NCI-H345 (cell line): Measurements from ENCODE around the gene CALM1.
A peak's percentile ranks its signal among the peaks of the same experiment; 100 is the strongest.
"Not testable (repeated sequence)": the region's sequence is repeated elsewhere in the genome, so short reads cannot be mapped to it uniquely, and the experiment has no call there.

Experiments used
- DNase-seq: peaks from one replicate; lab custom pipeline; 2025; lab: John Stamatoyannopoulos, UW

Gene CALM1

GRCh38 chr14:90383731-90384542 is 12.9 kb upstream of the CALM1 start:
- peak; percentile 57 for DNase-seq

- no peak for DNase-seq
Observed at GRCh38 chr14:90384543-90384911, 12.3 kb upstream of the CALM1 start.

- no peak for DNase-seq
Observed at GRCh38 chr14:90386321-90386720, 10.5 kb upstream of the CALM1 start.

GRCh38 chr14:90387206-90387760 is 9.5 kb upstream of the CALM1 start:
- DNase-seq: no peak

GRCh38 chr14:90388437-90388836 is 8.4 kb upstream of the CALM1 start:
- no peak for DNase-seq

GRCh38 chr14:90388982-90389381 is 7.8 kb upstream of the CALM1 start:
- DNase-seq: no peak

- DNase-seq: no peak
Observed at GRCh38 chr14:90393966-90394365, 2.9 kb upstream of the CALM1 start.

GRCh38 chr14:90394782-90395181 is 2.0 kb upstream of the CALM1 start:
- not testable (repeated sequence) for DNase-seq

- DNase-seq: peak; percentile 69
Observed at GRCh38 chr14:90397425-90398314, 841 bp downstream of the CALM1 start.

- DNase-seq: peak; percentile 69
Observed at GRCh38 chr14:90398315-90398839, 1.5 kb downstream of the CALM1 start.

GRCh38 chr14:90398841-90399540 is 2.2 kb downstream of the CALM1 start:
- DNase-seq: peak; percentile 10

- DNase-seq: peak; percentile 96
Observed at GRCh38 chr14:90399541-90400444, 3.0 kb downstream of the CALM1 start.

GRCh38 chr14:90400904-90401561 is 4.2 kb downstream of the CALM1 start:
- no peak for DNase-seq

- no peak for DNase-seq
Observed at GRCh38 chr14:90402016-90402415, 5.2 kb downstream of the CALM1 start.

GRCh38 chr14:90403065-90403464 is 6.2 kb downstream of the CALM1 start:
- no peak for DNase-seq

- DNase-seq: no peak
Observed at GRCh38 chr14:90405101-90405500, 8.3 kb downstream of the CALM1 start.

- peak; percentile 33 for DNase-seq
Observed at GRCh38 chr14:90405755-90406154, 8.9 kb downstream of the CALM1 start.

GRCh38 chr14:90406384-90406798 is 9.6 kb downstream of the CALM1 start:
- no peak for DNase-seq

- DNase-seq: no peak
Observed at GRCh38 chr14:90407230-90407629, 10.4 kb downstream of the CALM1 start.

GRCh38 chr14:90408713-90409112 is 11.9 kb downstream of the CALM1 start:
- no peak for DNase-seq
